Effector CD8-positive, alpha-beta T cell (primary cell): Measurements from ENCODE around the gene ARID5B.

Experiments used
- DNase-seq: peaks from one replicate; lab custom pipeline; 2025; lab: John Stamatoyannopoulos, UW

The ARID5B gene

GRCh38 chr10:62050893-62051433 is 149.5 kb downstream of the ARID5B start:
- DNase-seq: no peak

GRCh38 chr10:62052276-62052675 is 150.8 kb downstream of the ARID5B start:
- no peak for DNase-seq

- no peak for DNase-seq
Measured at GRCh38 chr10:62053860-62054259, 152.4 kb downstream of the ARID5B start.

GRCh38 chr10:62054408-62054807 is 152.9 kb downstream of the ARID5B start:
- no peak for DNase-seq

- DNase-seq: no peak
Measured at GRCh38 chr10:62054830-62055229, 153.3 kb downstream of the ARID5B start.

GRCh38 chr10:62056219-62056618 is 154.7 kb downstream of the ARID5B start:
- DNase-seq: no peak

GRCh38 chr10:62056698-62057097 is 155.2 kb downstream of the ARID5B start:
- DNase-seq: no peak

- DNase-seq: no peak
Measured at GRCh38 chr10:62057359-62057758, 155.9 kb downstream of the ARID5B start.

- DNase-seq: no peak
Measured at GRCh38 chr10:62057850-62058249, 156.4 kb downstream of the ARID5B start.

- DNase-seq: no peak
Measured at GRCh38 chr10:62058476-62058875, 157.0 kb downstream of the ARID5B start.

- no peak for DNase-seq
Measured at GRCh38 chr10:62058896-62059216, 157.4 kb downstream of the ARID5B start.

GRCh38 chr10:62059217-62059920 is 157.9 kb downstream of the ARID5B start:
- no peak for DNase-seq

GRCh38 chr10:62062028-62062427 is 160.5 kb downstream of the ARID5B start:
- DNase-seq: no peak

- DNase-seq: no peak
Measured at GRCh38 chr10:62062752-62063512, 161.4 kb downstream of the ARID5B start.

GRCh38 chr10:62063795-62064472 is 162.4 kb downstream of the ARID5B start:
- DNase-seq: no peak

GRCh38 chr10:62067560-62067959 is 166.1 kb downstream of the ARID5B start:
- DNase-seq: no peak

GRCh38 chr10:62068464-62068863 is 167.0 kb downstream of the ARID5B start:
- no peak for DNase-seq

- DNase-seq: no peak
Measured at GRCh38 chr10:62069452-62070178, 168.1 kb downstream of the ARID5B start.

GRCh38 chr10:62071846-62072281 is 170.4 kb downstream of the ARID5B start:
- DNase-seq: no peak

GRCh38 chr10:62072901-62073300 is 171.4 kb downstream of the ARID5B start:
- no peak for DNase-seq

GRCh38 chr10:62073429-62073828 is 171.9 kb downstream of the ARID5B start:
- DNase-seq: no peak

GRCh38 chr10:62075414-62075813 is 173.9 kb downstream of the ARID5B start:
- no peak for DNase-seq
